ENCODE data around the gene SCN5A. TPM values are rescaled to one million over a fixed set of nuclear protein-coding genes. Genes with fewer than 3 reads are reported as not detected.

Gene SCN5A
- total RNA-seq, 1 experiment from 2014 or later: 0.69 TPM

DNA sequence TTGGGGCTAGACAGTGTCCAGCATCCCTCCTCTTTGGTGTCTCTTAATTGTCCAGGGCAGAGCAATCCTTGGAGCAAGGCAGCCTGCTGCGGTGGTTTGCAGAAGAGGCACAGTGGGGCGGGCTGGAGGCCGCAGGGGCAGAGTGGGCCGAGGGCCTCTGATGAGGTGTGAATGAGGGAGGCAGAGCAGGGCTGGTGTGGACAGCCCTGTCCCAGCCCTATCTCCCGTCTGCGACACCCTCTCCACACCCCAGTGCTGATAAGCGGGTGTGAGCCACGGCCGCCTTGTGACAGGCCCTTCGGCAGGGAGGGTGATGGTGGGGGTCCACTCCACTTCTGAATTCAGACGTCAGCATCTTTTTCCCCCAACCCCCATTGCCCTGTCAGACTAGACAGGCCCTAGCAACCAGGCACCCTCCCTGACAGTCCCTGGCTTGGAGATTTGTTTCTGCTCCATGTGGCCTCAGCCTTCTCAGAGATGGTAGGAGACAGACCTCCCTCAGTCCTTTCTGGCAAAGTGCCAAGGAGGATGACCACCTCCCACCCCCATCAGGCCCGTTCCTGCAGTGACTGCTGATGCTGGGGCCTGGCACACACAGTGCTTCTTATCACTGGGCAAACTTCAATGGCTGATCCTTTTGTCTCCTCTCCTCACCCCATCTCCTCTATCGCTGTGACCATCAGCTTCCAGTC, 116.1 kb downstream of the SCN5A start:
- TF ChIP-seq, protein P1, sequence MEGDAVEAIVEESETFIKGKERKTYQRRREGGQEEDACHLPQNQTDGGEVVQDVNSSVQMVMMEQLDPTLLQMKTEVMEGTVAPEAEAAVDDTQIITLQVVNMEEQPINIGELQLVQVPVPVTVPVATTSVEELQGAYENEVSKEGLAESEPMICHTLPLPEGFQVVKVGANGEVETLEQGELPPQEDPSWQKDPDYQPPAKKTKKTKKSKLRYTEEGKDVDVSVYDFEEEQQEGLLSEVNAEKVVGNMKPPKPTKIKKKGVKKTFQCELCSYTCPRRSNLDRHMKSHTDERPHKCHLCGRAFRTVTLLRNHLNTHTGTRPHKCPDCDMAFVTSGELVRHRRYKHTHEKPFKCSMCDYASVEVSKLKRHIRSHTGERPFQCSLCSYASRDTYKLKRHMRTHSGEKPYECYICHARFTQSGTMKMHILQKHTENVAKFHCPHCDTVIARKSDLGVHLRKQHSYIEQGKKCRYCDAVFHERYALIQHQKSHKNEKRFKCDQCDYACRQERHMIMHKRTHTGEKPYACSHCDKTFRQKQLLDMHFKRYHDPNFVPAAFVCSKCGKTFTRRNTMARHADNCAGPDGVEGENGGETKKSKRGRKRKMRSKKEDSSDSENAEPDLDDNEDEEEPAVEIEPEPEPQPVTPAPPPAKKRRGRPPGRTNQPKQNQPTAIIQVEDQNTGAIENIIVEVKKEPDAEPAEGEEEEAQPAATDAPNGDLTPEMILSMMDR (IDR thresholded peaks at IDR 0.05): no peak
- TF ChIP-seq SIN3A (IDR thresholded peaks at IDR 0.05; ENCODE audit: borderline replicate concordance, insufficient read depth, low read depth, low read length): no peak
- TF ChIP-seq, protein P2, sequence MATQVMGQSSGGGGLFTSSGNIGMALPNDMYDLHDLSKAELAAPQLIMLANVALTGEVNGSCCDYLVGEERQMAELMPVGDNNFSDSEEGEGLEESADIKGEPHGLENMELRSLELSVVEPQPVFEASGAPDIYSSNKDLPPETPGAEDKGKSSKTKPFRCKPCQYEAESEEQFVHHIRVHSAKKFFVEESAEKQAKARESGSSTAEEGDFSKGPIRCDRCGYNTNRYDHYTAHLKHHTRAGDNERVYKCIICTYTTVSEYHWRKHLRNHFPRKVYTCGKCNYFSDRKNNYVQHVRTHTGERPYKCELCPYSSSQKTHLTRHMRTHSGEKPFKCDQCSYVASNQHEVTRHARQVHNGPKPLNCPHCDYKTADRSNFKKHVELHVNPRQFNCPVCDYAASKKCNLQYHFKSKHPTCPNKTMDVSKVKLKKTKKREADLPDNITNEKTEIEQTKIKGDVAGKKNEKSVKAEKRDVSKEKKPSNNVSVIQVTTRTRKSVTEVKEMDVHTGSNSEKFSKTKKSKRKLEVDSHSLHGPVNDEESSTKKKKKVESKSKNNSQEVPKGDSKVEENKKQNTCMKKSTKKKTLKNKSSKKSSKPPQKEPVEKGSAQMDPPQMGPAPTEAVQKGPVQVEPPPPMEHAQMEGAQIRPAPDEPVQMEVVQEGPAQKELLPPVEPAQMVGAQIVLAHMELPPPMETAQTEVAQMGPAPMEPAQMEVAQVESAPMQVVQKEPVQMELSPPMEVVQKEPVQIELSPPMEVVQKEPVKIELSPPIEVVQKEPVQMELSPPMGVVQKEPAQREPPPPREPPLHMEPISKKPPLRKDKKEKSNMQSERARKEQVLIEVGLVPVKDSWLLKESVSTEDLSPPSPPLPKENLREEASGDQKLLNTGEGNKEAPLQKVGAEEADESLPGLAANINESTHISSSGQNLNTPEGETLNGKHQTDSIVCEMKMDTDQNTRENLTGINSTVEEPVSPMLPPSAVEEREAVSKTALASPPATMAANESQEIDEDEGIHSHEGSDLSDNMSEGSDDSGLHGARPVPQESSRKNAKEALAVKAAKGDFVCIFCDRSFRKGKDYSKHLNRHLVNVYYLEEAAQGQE (IDR thresholded peaks at IDR 0.05; ENCODE audit: insufficient read depth in 1 of 2, low read depth in 2 of 2, low read length in 1 of 2): no peak
- no peak for TF ChIP-seq POLR2AphosphoS5 (IDR thresholded peaks at IDR 0.05; ENCODE audit: low read depth, low read length)
- TF ChIP-seq TCF7L2 (IDR thresholded peaks at IDR 0.05; ENCODE audit: low read depth, low read length): no peak
- H3K4me1 ChIP-seq (ENCODE audit: control insufficient read depth, insufficient read depth, low read length): no peaks in the 10 kb centered on the region
- in situ Hi-C loops (cut with HindIII; ENCODE audit: low pct_unique_long_range_greater_than_20kb, low sequenced_read_pairs) (no loop called here), intact Hi-C loops (cut with micrococcal nuclease; ENCODE audit: unreplicated experiment) (no loop called here)
- no peak overlapping the region for H3K27ac ChIP-seq (ENCODE audit: low read length)
- ChIA-PET CTCF (no interaction called here), POLR2A (no interaction called here)
- BruUV-seq (replicated peaks): no TSS peak
- H3K27me3 ChIP-seq (ENCODE audit: control insufficient read depth, insufficient read depth, low read length): no peaks in the 10 kb centered on the region
- H3K36me3 ChIP-seq (ENCODE audit: control insufficient read depth, insufficient read depth, low read length): no peaks in the 10 kb centered on the region
- H3K4me3 ChIP-seq (ENCODE audit: low read depth in 2 of 2, low read length in 2 of 2): no peak overlapping the region
- no peaks in the 10 kb centered on the region for H3K9me3 ChIP-seq (ENCODE audit: control insufficient read depth, insufficient read depth, low read depth, low read length)
- ATAC-seq: no peak
- no peak for DNase-seq (ENCODE audit: low read depth, low spot score)

GRCh38 chr3:38532529-38532928, 117.0 kb downstream of the SCN5A start:
- no peak overlapping the region for H3K4me3 ChIP-seq (ENCODE audit: low read depth in 2 of 2, low read length in 2 of 2)
- DNase-seq (ENCODE audit: low read depth, low spot score) (no peak), ATAC-seq (no peak)
- H3K4me1 ChIP-seq (ENCODE audit: control insufficient read depth, insufficient read depth, low read length): no peaks in the 10 kb centered on the region
- no peaks in the 10 kb centered on the region for H3K27me3 ChIP-seq (ENCODE audit: control insufficient read depth, insufficient read depth, low read length)
- intact Hi-C loops (cut with micrococcal nuclease; ENCODE audit: unreplicated experiment): no loop called here
- in situ Hi-C loops (cut with HindIII; ENCODE audit: low pct_unique_long_range_greater_than_20kb, low sequenced_read_pairs): no loop called here
- ChIA-PET CTCF (no interaction called here), POLR2A (no interaction called here)
- TF ChIP-seq SIN3A (IDR thresholded peaks at IDR 0.05; ENCODE audit: borderline replicate concordance, insufficient read depth, low read depth, low read length) (no peak), POLR2AphosphoS5 (IDR thresholded peaks at IDR 0.05; ENCODE audit: low read depth, low read length) (no peak)
- TF ChIP-seq, protein P1 (IDR thresholded peaks at IDR 0.05): no peak
- TF ChIP-seq, protein P2 (IDR thresholded peaks at IDR 0.05; ENCODE audit: insufficient read depth in 1 of 2, low read depth in 2 of 2, low read length in 1 of 2): no peak
- no peaks in the 10 kb centered on the region for H3K36me3 ChIP-seq (ENCODE audit: control insufficient read depth, insufficient read depth, low read length)
- H3K27ac ChIP-seq (ENCODE audit: low read length): no peak overlapping the region
- BruUV-seq (replicated peaks): no TSS peak
- no peaks in the 10 kb centered on the region for H3K9me3 ChIP-seq (ENCODE audit: control insufficient read depth, insufficient read depth, low read depth, low read length)

All from Panc1 (cell line).